ENCODE measurements around the gene ACAN.

ACAN gene

DNA sequence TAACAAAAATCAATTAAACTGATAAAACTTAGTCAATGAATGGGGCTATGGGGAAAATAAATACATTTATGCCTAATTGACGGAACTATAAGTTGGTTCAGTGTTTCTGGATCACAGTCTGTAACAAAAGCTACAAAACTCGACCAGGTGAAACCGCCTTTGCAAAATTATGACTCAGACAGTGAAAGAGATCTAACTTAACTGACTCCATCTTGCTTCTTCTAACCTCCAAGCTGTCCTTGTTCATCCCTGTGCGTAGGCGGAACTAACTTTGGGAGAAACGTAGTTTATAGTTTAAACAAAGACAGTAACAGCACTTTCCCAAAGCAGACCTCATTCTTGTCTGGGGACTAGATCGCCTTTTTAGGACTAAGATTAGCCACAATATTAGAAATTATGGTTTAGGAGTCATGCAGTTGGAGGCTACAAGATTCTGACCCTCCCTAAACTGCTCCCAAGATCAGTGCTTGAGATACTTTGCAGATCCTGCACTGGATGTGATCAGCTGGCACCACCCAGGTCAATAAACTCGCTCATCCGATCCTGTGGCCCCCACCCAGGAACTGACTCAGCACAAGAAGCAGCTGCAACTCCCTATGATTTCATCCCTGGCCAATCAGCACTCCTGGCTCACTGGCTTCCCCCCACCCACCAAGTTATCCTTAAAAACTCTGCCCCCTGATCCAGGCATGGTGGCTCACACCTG, 117.1 kb downstream of the ACAN start:
- DNase-seq (ENCODE audit: low read depth in 2 of 3, low spot score in 1 of 3) = no peak

- peak in 2 of 3 donors; percentile 28 to 30 for DNase-seq (ENCODE audit: low read depth in 2 of 3, low spot score in 1 of 3)
Measured at GRCh38 chr15:88920892-88921435, 117.7 kb downstream of the ACAN start.
